T-helper 17 cell (primary cell): ENCODE data around the gene DAPK1. TPM values are rescaled to one million over a fixed set of nuclear protein-coding genes. Genes with fewer than 3 reads are reported as not detected.

Source experiments
- ATAC-seq: fragments of 150-1000 bp; cut with Tn5 transposase; 2 replicates; pipeline ENCODE4 v1.10.0; 2021; ENCODE audit warnings: mild to moderate bottlenecking, moderate library complexity
- DNase-seq, 3 donors: peaks; one replicate each; pipeline versions ENCODE4 v3.0.0 to v3.0.0-alpha.2; 2020 to 2021
- H3K9me3 ChIP-seq: one replicate; pipeline ENCODE4 v1.7.0; 2013; ENCODE audit warnings: low read length, mild to moderate bottlenecking; ENCODE audit not compliant: control insufficient read depth, poor library complexity, severe bottlenecking
- H3K27ac Mint-ChIP-seq: one replicate; pipeline ENCODE4 v1.8.0; 2022; ENCODE audit warnings: mild to moderate bottlenecking, moderate library complexity, mixed read lengths
- H3K27me3 Mint-ChIP-seq: one replicate; pipeline ENCODE4 v1.8.0; 2022; ENCODE audit warnings: mixed read lengths
- H3K36me3 Mint-ChIP-seq: one replicate; pipeline ENCODE4 v1.8.0; 2022; ENCODE audit warnings: low read depth, mixed read lengths
- H3K4me1 Mint-ChIP-seq: one replicate; pipeline ENCODE4 v1.8.0; 2022; ENCODE audit warnings: mild to moderate bottlenecking, mixed read lengths
- H3K4me3 Mint-ChIP-seq: one replicate; pipeline ENCODE4 v1.8.0; 2022; ENCODE audit warnings: mild to moderate bottlenecking, moderate library complexity, mixed read lengths
- total RNA-seq, 4 donors: library from RNA in 2 of 4; stranded (reverse) in 2 of 4; gene quantifications; one replicate each; pipeline ENCODE4 v1.2.3 and lab custom pipeline; 2022 to 2026

DAPK1 gene
- total RNA-seq, 2 donors from 2014 or later: 1.7 to 3.2 TPM

GRCh38 chr9:87749335-87750035 is 251.8 kb downstream of the DAPK1 start:
- no peak for DNase-seq
- no peaks in the 10 kb centered on the region for H3K27me3 Mint-ChIP-seq

GRCh38 chr9:87750726-87751125 is 253.1 kb downstream of the DAPK1 start:
- Mint-ChIP-seq H3K27me3 (no peaks in the 10 kb centered on the region), H3K4me3 (no peak overlapping the region), H3K36me3 (no peaks in the 10 kb centered on the region), H3K27ac (no peak overlapping the region), H3K4me1 (no peaks in the 10 kb centered on the region)
- DNase-seq (no peak), ATAC-seq (no peak)
- H3K9me3 ChIP-seq: no peaks in the 10 kb centered on the region

More at GRCh38 chr9:87749335-87750035, 251.8 kb downstream of the DAPK1 start:
- Mint-ChIP-seq H3K27ac (no peak overlapping the region), H3K4me3 (no peak overlapping the region), H3K36me3 (no peaks in the 10 kb centered on the region), H3K4me1 (no peaks in the 10 kb centered on the region)
- no peaks in the 10 kb centered on the region for H3K9me3 ChIP-seq
- ATAC-seq: no peak

DNA sequence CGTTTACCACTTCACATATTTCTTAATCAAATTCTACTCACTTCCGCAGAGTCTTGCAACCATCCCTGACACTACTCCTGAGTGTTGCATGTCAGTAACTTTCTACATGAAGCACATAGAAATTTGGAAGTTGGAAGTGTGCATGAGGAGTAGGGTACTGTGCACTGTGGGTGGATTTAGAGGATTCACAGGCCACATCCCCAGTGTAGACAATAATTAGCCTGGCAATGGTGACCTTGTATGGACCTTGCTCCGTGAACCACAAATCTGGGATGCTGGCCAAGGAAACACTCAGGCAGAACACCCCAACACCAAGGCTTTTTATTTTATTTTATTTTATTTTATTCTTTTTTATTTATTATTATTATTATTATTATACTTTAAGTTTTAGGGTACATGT is 253.8 kb downstream of the DAPK1 start:
- no peaks in the 10 kb centered on the region for H3K4me1 Mint-ChIP-seq
- no peaks in the 10 kb centered on the region for H3K36me3 Mint-ChIP-seq
- no peak overlapping the region for H3K4me3 Mint-ChIP-seq

GRCh38 chr9:87751868-87752267 is 254.2 kb downstream of the DAPK1 start:
- Mint-ChIP-seq H3K27ac (no peak overlapping the region), H3K27me3 (no peaks in the 10 kb centered on the region), H3K4me3 (no peak overlapping the region), H3K4me1 (no peaks in the 10 kb centered on the region), H3K36me3 (no peaks in the 10 kb centered on the region)
- DNase-seq: no peak
- H3K9me3 ChIP-seq: no peaks in the 10 kb centered on the region
- ATAC-seq: no peak

More for the DNA sequence above, 253.8 kb downstream of the DAPK1 start:
- H3K9me3 ChIP-seq: no peaks in the 10 kb centered on the region
- DNase-seq: no peak
- Mint-ChIP-seq H3K27ac (no peak overlapping the region), H3K27me3 (no peaks in the 10 kb centered on the region)
- ATAC-seq: no peak

GRCh38 chr9:87753313-87753712 is 255.6 kb downstream of the DAPK1 start:
- H3K9me3 ChIP-seq: no peaks in the 10 kb centered on the region
- Mint-ChIP-seq H3K36me3 (no peaks in the 10 kb centered on the region), H3K27me3 (no peaks in the 10 kb centered on the region), H3K4me1 (no peaks in the 10 kb centered on the region), H3K27ac (no peak overlapping the region), H3K4me3 (no peak overlapping the region)
- ATAC-seq (no peak), DNase-seq (no peak)

Other genes starting within 250 kb of the DAPK1 start
- gene CTSL, start 228.3 kb downstream of the DAPK1 start, total RNA-seq: 1 to 10 TPM; 3.4 to 4.0 TPM